Measurements from ENCODE around the gene BICD1. TPM values are rescaled to one million over a fixed set of nuclear protein-coding genes. Genes with fewer than 3 reads are reported as not detected.
A peak's percentile ranks its signal among the peaks of the same experiment; 100 is the strongest.

The BICD1 gene
- total RNA-seq, 6 experiments from 2014 or later: 24.5 to 36.6 (median 32.4) TPM

DNA sequence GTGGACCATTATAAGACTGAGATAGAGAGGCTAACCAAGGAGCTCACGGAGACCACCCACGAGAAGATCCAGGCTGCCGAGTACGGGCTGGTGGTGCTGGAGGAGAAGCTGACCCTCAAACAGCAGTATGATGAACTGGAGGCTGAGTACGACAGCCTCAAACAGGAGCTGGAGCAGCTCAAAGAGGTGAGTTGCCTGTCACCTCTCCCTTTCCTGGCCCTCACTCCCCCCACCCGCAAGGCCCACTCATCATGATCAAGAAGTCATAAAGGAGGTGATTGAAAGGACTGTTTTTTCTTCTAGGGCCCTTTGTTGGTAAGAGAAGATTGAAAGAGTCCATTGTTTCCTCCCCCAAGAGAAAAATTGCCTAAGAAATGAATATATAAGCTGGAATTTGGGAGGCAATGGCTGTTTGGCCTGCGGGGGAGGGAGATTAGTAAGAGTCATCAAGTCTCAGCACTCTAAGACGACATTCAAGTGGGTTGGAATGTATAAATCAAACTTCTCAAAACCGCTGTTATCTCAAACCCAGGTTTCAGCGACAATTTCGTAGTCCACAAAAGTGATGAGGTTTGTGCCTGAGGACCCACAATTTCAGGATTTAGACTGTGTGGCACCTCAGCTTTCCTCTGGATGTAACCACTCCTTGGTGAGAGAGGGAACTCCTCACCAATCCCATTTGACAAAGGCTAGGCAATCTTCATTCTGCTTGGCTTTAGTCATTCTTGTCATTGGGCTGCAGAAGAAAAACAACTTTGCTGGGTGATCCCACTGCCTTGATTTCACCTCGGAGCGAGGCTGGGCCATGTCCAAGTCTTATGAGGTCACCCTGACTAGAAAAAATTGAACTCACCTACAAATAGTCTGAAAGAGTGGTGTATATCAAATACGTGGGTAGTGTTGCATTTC, 966 bp downstream of the BICD1 start:
- DNase-seq: peak; percentile 71
- Mint-ChIP-seq H3K4me3 (peak overlapping the region; percentile 95), H3K4me1 (ENCODE audit: low read depth) (peaks cover 36% of the 10 kb centered on the region), H3K27me3 (ENCODE audit: insufficient read depth) (no peaks in the 10 kb centered on the region; the same call in 1 of the 2 replicates), H3K9me3 (no peaks in the 10 kb centered on the region), H3K36me3 (ENCODE audit: low read depth) (peaks cover 8% of the 10 kb centered on the region), H3K27ac (peak overlapping the region; percentile 90)
- TF ChIP-seq CTCF (IDR thresholded peaks at IDR 0.05): no peak

GRCh38 chr12:32108787-32109186, 2.1 kb downstream of the BICD1 start:
- no peaks in the 10 kb centered on the region; the same call in 1 of the 2 replicates for H3K27me3 Mint-ChIP-seq (ENCODE audit: insufficient read depth)
- DNase-seq: no peak
- H3K9me3 Mint-ChIP-seq: no peaks in the 10 kb centered on the region
- H3K27ac Mint-ChIP-seq: peak overlapping the region; percentile 39
- no peak for TF ChIP-seq CTCF (IDR thresholded peaks at IDR 0.05)
- peaks cover 42% of the 10 kb centered on the region for H3K4me1 Mint-ChIP-seq (ENCODE audit: low read depth)
- peak overlapping the region; percentile 95 for H3K4me3 Mint-ChIP-seq
- H3K36me3 Mint-ChIP-seq (ENCODE audit: low read depth): peaks cover 15% of the 10 kb centered on the region

- no peaks in the 10 kb centered on the region for H3K9me3 Mint-ChIP-seq
- peaks cover 58% of the 10 kb centered on the region for H3K4me1 Mint-ChIP-seq (ENCODE audit: low read depth)
- TF ChIP-seq CTCF (IDR thresholded peaks at IDR 0.05): no peak
- peak overlapping the region; percentile 3; the same call in 1 of the 2 replicates for H3K27ac Mint-ChIP-seq
- peak overlapping the region; percentile 35 for H3K4me3 Mint-ChIP-seq
- H3K36me3 Mint-ChIP-seq (ENCODE audit: low read depth): peaks cover 15% of the 10 kb centered on the region
- no peaks in the 10 kb centered on the region; the same call in 1 of the 2 replicates for H3K27me3 Mint-ChIP-seq (ENCODE audit: insufficient read depth)
- no peak for DNase-seq
Observed at GRCh38 chr12:32110417-32110816, 3.8 kb downstream of the BICD1 start.

DNA sequence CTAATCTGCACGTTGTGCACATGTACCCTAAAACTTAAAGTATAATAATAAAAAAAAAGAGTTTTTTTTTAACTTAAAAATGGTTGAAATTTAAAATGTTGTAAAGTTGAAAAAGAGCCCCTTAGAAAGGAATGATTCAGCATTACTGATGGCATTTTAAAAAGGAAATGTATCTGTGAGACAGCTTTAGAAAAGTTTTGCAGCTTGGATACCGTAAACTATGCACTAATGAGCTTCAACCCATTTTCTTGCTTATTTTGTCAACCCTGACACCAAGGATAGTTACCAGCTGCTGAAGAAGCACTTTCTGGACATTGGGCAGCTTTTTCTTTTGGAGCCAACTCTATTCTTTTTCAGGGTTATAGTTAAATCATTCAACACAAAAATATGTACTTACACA, 4.3 kb downstream of the BICD1 start:
- Mint-ChIP-seq H3K27me3 (ENCODE audit: insufficient read depth) (no peaks in the 10 kb centered on the region), H3K4me3 (no peak overlapping the region), H3K27ac (peak overlapping the region; percentile 13; the same call in 1 of the 2 replicates), H3K4me1 (ENCODE audit: low read depth) (peaks cover 59% of the 10 kb centered on the region), H3K9me3 (no peaks in the 10 kb centered on the region), H3K36me3 (ENCODE audit: low read depth) (peaks cover 15% of the 10 kb centered on the region)
- no peak for DNase-seq
- TF ChIP-seq CTCF (IDR thresholded peaks at IDR 0.05): no peak

DNA sequence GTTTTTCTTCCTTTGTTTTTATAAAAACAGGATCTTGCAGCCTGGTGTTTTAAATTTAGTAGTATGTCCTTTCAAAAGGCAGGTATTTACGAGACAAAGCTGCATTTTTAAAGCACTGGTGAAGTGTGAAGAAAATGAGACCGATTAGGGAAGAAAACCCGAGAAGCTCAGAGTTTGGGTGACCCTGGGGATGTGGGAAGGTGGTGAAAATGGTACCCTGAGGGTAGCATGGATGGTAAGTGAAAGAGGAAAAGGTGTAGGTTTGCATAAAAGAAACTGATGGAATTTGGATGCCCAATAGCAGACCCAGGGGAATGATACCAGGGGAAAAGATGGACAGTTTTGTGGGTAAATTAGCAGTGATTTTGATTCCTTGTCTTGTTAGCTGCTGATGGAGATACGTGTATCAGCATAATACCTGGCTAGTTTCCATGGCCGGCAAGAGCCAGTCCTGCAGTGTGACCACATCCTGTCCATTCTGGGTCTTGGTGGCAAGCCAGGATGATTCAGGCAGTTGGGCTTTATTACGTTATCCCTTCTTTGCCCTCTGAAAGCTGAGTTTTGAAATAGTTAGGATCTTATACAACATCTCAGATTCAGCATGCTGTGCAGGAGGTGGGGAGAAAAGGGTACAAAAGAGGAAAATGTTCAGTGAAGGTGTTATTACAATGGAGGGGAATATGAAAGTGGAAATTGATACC, 8.9 kb downstream of the BICD1 start:
- Mint-ChIP-seq H3K4me3 (peak overlapping the region; percentile 81), H3K27ac (peak overlapping the region; percentile 78), H3K9me3 (no peaks in the 10 kb centered on the region), H3K36me3 (ENCODE audit: low read depth) (peaks cover 30% of the 10 kb centered on the region), H3K4me1 (ENCODE audit: low read depth) (peaks cover 75% of the 10 kb centered on the region), H3K27me3 (ENCODE audit: insufficient read depth) (peaks cover 2% of the 10 kb centered on the region; the same call in 1 of the 2 replicates)
- peak; percentile 99 for DNase-seq
- TF ChIP-seq CTCF (IDR thresholded peaks at IDR 0.05): no peak
